HG03135 (cell line): Measurements from ENCODE around the gene LMO7.
A peak's percentile ranks its signal among the peaks of the same experiment; 100 is the strongest.

Experiments used
- ATAC-seq: cut with Tn5 transposase; IDR thresholded peaks from one replicate; pipeline ENCODE4 v1.9.1; 2021; ENCODE audit warnings: mild to moderate bottlenecking, moderate library complexity; ENCODE audit not compliant: unreplicated experiment

LMO7 gene

DNA sequence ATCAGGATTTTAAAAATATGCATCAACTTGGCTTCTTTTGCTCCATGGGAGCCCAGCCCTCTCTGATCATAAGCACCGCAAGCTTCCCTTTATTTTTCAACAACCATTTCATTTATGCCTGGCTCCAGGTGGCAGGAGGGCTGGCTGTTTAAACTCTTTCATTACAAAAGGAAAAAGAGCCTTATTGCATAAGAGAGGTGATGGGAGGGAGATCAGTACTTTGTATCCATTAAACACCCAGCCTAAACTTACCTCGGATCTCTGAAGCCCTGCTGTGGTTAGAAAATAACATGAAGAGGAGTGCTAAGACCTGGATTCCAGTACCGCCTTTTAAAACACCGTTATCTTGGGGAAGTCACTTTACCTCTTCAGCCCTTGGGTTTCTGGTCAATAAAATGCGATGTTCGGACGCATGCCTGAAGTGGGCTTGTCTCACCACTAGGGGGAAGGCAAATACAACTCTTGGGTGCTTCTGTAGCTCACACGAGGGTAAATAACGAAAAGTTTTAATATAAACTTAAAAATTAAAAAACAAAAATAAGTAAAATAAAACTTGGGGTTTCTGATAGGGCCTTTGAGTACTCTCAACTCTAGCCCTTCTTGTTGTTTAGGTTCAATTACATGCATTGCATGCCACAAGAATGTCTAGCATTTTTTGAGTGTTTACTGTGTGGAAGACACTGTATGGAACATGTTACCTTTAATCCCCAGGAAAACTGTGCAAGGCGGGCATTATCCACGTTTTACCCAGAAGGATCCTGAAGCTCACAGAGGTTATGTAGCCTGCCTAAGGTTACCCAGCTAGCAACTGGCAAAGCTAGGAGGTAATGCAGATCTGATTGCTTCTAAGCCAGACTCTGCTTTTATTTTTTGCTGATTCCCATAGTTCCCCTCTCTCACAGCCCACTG lies 240.3 kb downstream of the LMO7 start:
- ATAC-seq, result peak; percentile 95

DNA sequence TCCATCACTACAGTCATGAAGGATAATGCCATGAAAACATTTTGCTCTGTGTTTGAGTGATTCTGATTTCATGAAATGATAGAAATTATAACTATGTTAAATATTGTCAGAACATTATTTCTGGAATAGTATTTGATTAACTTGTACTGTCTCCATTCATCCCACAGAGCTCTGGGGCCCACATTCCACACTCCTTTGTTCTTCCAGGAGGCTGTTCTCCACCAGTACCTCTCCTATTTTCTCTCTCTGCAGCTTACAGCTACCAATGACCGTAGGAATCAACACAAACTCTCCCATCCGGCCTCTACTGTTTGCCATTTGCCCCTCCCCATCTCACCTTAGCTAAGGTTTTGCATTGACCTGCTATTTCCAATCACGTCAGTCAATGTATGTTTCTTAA lies 240.9 kb downstream of the LMO7 start:
- ATAC-seq, result no peak

DNA sequence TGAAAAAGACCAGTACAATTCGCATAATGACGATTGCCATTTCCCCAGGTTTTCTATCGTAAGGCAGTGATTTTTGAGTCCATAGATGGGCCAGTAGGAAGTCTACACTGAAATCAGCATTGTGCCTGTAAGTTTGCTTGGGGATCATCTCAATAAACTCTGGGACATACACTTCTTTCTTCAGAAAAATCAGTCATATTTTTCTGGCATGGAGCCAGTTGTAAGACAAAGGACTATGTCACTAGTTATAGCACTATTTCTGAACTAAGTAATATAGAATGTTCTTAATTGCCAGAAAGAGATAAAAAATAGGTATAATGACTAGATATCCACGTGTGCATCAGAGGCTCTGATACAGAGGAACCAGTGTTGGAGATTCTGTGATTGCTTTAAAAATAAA lies 243.5 kb downstream of the LMO7 start:
- no peak for ATAC-seq

DNA sequence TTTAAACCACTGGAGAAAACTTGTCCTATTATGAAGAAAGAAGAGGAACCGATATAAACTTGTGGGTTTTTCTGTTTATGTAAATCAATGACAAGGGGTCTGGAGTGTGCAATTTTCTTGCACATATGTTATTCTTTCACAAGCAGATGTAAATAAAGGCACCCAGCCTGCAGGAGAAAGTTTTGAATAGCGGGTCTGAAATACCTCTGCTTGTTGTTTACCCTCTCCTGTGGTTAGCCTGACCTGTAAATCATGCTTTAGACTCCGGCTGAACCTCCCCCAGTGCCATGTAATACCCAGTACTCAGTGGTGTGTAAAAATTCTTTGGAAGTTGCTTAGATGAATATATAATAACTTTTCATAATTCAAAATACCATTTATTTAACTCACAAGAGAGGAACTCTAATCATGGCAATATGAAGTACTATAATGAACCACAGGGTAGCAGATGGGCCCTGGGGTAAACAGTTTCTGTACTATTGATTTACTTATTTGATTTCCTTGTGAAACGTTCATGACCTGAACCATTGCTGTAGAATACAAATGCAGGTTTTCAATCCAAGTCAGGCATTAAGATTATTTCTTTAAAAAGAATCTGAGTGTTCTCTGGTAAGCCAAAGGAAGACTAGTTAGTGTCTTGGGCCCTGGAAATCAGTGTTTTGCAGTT lies 245.1 kb downstream of the LMO7 start:
- ATAC-seq, result peak; percentile 46

DNA sequence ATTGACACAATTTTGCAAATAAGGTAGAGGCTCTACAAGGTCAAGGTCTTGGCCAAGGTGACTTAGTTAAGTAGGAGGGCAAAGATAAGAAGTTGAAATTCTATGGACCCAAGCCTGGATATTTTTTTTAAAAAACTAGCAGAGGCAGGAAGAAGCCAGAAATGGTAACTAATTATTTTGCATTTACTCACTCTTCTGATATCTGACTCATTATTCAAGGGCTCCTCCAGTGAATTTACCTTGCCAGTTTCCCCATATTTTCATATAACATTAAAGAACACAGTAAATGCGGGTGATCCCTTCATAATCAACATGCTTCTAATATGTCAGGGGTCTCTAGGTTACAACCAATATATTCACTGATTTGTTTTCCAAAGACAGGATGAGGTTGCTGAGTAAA lies 246.1 kb downstream of the LMO7 start:
- ATAC-seq, result no peak

DNA sequence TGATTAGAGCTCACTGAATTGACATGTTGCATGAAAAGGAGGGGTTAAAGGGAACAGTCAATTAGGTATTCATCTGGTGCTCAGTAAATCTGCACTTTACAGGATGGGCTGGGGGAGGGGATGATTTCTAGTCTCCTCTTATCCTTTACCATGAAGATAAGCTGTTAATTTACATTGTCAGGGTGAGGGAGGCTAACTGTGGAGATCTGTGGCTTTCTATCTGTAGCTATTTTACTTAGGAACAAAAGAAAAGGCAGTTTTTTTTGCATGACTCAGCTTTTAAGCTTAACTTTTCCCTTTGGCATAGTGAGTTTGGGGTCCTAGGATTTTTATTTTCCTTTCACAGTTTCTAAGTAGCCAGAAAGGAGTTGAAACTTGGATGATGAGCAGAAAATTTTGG lies 253.3 kb downstream of the LMO7 start:
- no peak for ATAC-seq

DNA sequence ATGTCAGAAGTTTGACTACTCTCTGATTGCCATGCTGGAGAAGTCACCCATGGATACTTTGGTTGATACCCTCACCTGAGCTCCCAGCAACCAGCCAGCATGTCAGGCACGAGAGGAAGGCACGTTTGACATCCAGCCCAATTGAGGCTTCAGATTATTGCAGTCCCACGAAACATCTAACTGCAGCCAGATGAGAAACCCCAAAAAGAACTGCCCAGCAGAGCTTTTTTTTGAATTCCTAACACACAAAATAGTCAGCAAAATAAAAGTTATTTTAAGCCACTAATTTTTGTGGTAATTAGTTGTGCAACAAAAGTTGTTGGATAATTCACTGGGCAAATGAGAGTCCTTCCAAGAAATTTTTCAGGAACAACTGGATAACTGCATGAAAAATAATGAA lies 259.0 kb downstream of the LMO7 start:
- no peak for ATAC-seq

DNA sequence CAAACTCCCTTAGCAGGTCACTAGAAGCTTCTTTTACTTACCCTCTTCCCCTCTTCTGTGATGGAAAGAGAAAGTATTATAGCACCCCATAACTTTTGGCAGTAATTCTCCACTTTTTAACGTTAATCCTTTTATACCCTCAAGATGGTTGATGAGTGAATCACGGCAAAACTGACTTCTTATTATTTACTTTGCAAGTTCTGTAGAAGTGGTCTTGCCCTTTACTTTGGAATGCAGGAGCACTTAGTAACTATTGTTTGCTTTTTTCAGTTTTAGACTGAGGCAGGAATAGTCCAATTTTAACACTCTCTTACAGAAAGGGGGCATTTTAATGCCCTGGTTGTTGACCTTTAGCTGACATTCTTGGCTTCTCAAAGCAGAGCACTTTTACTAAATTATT lies 260.1 kb downstream of the LMO7 start:
- ATAC-seq, result no peak

DNA sequence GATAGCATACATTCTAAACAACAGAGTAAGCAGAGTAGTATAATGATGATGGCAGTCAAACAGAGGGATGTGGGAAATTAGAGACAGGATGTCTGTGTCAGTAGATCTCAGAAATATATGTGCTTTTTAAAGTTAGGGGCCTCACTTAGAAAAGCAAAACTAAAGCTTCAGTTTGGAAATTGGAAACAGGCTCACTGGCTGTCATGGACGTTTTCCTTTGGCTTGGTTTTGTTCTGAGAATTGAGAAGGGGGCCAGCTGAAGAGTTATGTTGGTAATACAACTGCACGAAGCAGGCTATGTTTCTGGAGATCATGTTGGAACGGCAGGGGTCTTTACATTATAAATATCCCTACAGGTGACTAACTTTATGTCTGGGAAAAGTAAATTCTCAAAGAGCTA lies 261.3 kb downstream of the LMO7 start:
- no peak for ATAC-seq

DNA sequence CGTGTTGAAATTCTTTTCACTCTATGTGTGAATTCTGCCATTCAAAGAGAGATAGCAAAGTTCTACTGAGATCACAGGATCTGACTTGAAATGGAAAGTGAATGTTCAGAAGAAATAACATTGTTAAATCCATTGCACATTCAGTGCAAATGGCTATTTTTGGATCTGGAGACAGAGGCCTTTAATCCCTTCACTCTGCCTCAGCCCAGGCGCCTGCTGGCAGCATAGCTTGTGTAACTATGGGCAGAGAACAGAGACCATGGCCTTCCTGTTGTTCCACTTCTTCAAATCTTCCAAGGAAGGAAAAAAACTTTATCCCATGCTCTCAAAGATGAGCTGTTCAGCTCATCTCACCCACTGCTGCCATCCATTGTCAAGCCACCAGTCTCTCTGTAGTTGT lies 265.4 kb downstream of the LMO7 start:
- ATAC-seq, result no peak

DNA sequence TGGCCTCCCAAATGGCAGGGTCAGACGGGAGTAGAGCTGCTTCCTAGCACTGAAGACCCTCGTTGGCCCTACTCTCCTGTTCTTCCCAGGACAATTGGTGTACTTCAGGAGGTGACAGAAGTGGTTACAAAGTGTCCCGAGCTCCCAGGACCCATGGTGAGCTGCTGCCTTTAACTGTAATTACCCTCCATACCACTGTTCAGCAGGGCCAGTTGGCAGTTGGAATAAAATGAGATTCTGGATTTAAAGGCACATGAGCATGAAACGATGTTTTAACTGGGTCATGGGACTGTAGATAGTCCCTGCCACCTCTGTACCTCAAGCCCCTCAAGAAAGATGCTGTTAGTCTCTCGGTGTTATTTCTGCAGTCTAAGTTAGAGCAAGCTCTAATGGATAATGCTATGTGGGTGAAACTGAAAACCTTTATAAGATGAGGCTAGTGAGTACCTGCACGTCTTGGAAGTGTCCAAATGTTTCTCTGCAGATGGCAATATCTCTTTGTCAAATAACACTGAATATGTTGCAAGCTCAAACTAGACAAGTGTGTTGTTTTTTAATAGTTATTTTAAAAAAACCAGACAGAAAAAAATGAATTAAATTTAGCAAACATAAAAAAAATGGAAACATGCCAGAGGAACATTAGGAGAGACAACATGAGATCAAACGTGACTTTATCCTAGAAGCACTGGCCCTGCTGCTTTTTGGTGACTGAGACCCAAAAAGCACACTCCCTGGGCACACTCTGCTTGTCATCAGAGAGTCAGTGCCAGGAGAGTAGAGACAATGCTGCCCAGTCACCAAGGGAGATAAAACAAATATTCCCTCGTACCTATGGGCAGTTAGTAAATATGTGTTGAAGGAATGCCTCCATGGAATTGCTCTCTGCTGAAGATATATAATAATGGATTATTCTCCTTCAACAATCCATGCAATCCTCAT lies 266.3 kb downstream of the LMO7 start:
- no peak for ATAC-seq

DNA sequence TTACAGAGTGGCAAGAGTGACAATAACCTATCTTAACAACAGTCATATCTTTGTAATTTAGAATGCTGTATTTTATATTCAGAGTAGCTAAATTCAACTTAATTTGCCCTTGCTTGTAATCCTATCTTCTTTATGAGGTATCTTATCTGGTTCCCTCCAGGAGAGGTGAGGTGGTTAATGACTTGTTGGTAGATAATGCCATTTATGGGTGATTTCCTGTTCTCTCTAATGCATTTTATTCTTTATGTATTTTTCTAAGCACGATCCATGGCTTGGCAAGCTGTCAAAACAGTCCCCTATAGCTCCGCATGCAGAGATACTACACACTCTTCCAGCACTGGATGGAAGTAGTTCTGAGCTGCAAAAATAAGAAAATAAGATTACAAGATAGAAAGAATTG lies 267.9 kb downstream of the LMO7 start:
- no peak for ATAC-seq

DNA sequence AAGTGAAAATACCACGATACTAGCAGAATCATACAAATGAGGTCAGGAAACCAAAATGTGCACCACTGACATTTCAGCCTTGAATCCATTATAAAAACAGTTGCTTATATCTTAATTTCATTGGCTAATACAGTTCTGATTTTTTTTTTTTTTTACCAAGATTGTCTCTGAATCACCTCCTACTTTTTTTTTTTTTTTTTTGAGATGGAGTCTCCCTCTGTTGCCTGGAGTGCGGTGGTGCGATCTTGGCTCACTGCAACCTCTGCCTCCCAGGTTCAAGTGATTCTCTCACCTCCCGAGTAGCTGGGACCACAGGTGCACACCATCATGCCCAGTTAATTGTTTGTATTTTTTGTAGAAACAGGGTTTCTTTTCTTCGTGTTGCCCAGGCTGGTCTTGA lies 270.2 kb downstream of the LMO7 start:
- ATAC-seq, result no peak

DNA sequence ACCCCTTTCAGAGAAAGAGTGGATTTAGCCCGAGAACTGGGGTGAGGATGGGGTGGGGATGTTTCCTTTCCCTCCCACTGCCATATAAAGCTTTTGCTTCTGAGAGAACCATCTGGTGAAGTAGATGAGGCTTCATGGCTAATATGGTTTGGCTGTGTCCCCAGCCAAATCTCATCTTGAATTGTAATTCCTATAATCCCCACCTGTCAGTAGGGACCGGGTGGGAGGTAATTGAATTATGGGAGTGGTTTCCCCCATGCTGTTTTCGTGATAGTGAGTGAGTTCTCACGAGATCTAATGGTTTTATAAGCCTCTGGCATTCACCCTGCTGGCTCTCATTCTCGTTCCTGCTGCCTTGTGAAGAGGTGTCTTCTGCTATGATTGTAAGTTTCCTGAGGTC lies 270.9 kb downstream of the LMO7 start:
- ATAC-seq, result no peak

DNA sequence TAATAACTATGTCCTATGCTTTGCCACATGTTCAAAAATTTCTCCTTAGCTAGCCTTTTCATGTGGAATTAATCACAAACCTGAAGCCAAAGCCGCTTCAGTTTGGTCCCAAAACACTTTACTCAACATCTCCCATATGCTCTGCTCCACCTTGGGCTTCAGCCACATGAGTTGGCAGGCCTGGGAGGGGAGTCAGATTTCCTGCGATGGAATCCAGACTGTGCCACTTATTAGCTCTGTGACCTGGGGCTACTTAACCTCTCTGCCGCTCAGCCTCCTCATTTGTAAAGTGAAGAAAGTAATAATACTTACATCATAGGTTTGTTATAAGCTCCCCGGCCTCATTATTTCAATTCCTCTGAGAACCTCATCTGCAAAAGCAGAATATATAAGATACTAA lies 272.0 kb downstream of the LMO7 start:
- ATAC-seq, result no peak
